Thyroid gland (tissue), 4 donors: ENCODE results near the gene DDB1. TPM values are rescaled to one million over a fixed set of nuclear protein-coding genes. Genes with fewer than 3 reads are reported as not detected.

Experiments used
- DNase-seq, 2 donors: peaks; one replicate each; pipeline ENCODE4 v3.0.0-alpha.2; 2019
- H3K27ac ChIP-seq, 3 donors: fragments of 200-600 bp; sonication (generic); 1 replicate in 2 of 3; 2 replicates in 1 of 3; pipeline ENCODE4 v1.5.1; 2016 to 2019; ENCODE audit warnings: mild to moderate bottlenecking in 1 of 3, moderate library complexity in 1 of 3
- H3K27me3 ChIP-seq: fragments of 200-600 bp; sonication (generic); one replicate; pipeline ENCODE4 v1.5.1; 2019
- H3K36me3 ChIP-seq, 2 donors: fragments of 200-600 bp; sonication (generic); one replicate each; pipeline ENCODE4 v1.5.1; 2016 to 2019
- H3K4me1 ChIP-seq, 2 donors: fragments of 200-600 bp; sonication (generic); one replicate each; pipeline ENCODE4 v1.5.1; 2017 to 2019
- H3K4me3 ChIP-seq, 3 donors: fragments of 200-600 bp; sonication (generic); replicated peaks in 1 of 3; 1 replicate in 2 of 3; 2 replicates in 1 of 3; pipeline ENCODE4 v1.5.1; 2016; ENCODE audit warnings: mild to moderate bottlenecking in 1 of 3
- H3K9me3 ChIP-seq: fragments of 200-600 bp; sonication (generic); one replicate; pipeline ENCODE4 v1.5.1; 2017
- CTCF ChIP-seq, 6 experiments: fragments of 200-600 bp in 3 of 6; fragments of 450-650 bp in 3 of 6; sonication (generic) in 3 of 6; IDR thresholded peaks; one replicate each; pipeline ENCODE4 v1.5.1; 2016 to 2019; ENCODE audit warnings: antibody characterized with exemption in 6 of 6, mild to moderate bottlenecking in 2 of 6, inconsistent platforms in 1 of 6, moderate library complexity in 1 of 6
- POLR2A ChIP-seq, 2 donors: fragments of 450-650 bp; IDR thresholded peaks; one replicate each; pipeline ENCODE4 v1.6.1; 2017; ENCODE audit warnings: antibody characterized with exemption in 2 of 2, mild to moderate bottlenecking in 2 of 2, moderate library complexity in 1 of 2
- WGBS, 2 donors: methylation state at CpG; one replicate each; pipeline ENCODE4 v1.1.5; 2017; 5-methylcytosine and 5-hydroxymethylcytosine counted together
- intact Hi-C: fragments of 100-400 bp; cut with DNase I; formaldehyde crosslinking; loops from one replicate; pipeline ENCODE4 v1.15.1; 2023
- total RNA-seq, 4 donors: library from RNA; depleted of rRNA; stranded (reverse); fragments of >200 nt; gene quantifications; one replicate each; pipeline ENCODE4 v1.2.3, GENCODE V29; 2016

DDB1 gene
- total RNA-seq, 4 donors from 2014 or later = 132 to 211 (median 182) TPM

- Histone ChIP-seq H3K27me3 (no peaks in the 10 kb centered on the region), H3K4me3 (no peak overlapping the region), H3K9me3 (no peaks in the 10 kb centered on the region), H3K36me3 (peaks cover 80 to 84% of the 10 kb centered on the region in 2 donors), H3K27ac (no peak overlapping the region), H3K4me1 (no peaks in the 10 kb centered on the region)
- intact Hi-C loops = no loop called here
- WGBS, 2 donors = 96 to 97% methylated on average over 9 of the region's 9 CpGs
- TF ChIP-seq CTCF (IDR thresholded peaks at IDR 0.05) = no peak
- TF ChIP-seq POLR2A (IDR thresholded peaks at IDR 0.05) = no peak
- DNase-seq = no peak
These were observed 29.2 kb downstream of the DDB1 start for GRCh38 chr11:61303725-61304124.

GRCh38 chr11:61302550-61302949 lies 30.4 kb downstream of the DDB1 start:
- Histone ChIP-seq H3K27ac (no peak overlapping the region), H3K4me3 (no peak overlapping the region), H3K9me3 (no peaks in the 10 kb centered on the region), H3K36me3 (peaks cover 72 to 77% of the 10 kb centered on the region in 2 donors), H3K4me1 (no peaks in the 10 kb centered on the region), H3K27me3 (no peaks in the 10 kb centered on the region)
- intact Hi-C loops = no loop called here
- DNase-seq = no peak
- TF ChIP-seq CTCF (IDR thresholded peaks at IDR 0.05) = no peak
- TF ChIP-seq POLR2A (IDR thresholded peaks at IDR 0.05) = no peak
- WGBS, 2 donors = 93 to 95% methylated on average over 13 of the region's 13 CpGs

- Histone ChIP-seq H3K4me3 (no peak overlapping the region), H3K27me3 (no peaks in the 10 kb centered on the region), H3K36me3 (peaks cover 44 to 58% of the 10 kb centered on the region in 2 donors), H3K4me1 (peaks cover 8 to 20% of the 10 kb centered on the region in 2 donors), H3K27ac (no peak overlapping the region), H3K9me3 (no peaks in the 10 kb centered on the region)
- intact Hi-C loops = no loop called here
- TF ChIP-seq CTCF (IDR thresholded peaks at IDR 0.05) = no peak
- TF ChIP-seq POLR2A (IDR thresholded peaks at IDR 0.05) = no peak
- no peak for DNase-seq
- 91 to 95% methylated on average over 4 of the region's 4 CpGs for WGBS, 2 donors
These were observed 34.2 kb downstream of the DDB1 start for GRCh38 chr11:61298663-61299244.

GRCh38 chr11:61297746-61298145 lies 35.2 kb downstream of the DDB1 start:
- 53 to 57% methylated on average over 5 of the region's 5 CpGs for WGBS, 2 donors
- Histone ChIP-seq H3K9me3 (no peaks in the 10 kb centered on the region), H3K27ac (no peak overlapping the region), H3K4me1 (peaks cover 8 to 25% of the 10 kb centered on the region in 2 donors), H3K4me3 (no peak overlapping the region), H3K36me3 (peaks cover 34 to 48% of the 10 kb centered on the region in 2 donors), H3K27me3 (no peaks in the 10 kb centered on the region)
- TF ChIP-seq POLR2A (IDR thresholded peaks at IDR 0.05) (no peak), CTCF (IDR thresholded peaks at IDR 0.05) (no peak)
- no peak for DNase-seq
- intact Hi-C loops = no loop called here

- no peak overlapping the region for H3K27ac ChIP-seq
- H3K9me3 ChIP-seq = no peaks in the 10 kb centered on the region
- H3K4me1 ChIP-seq = peaks cover 8 to 25% of the 10 kb centered on the region in 2 donors
- intact Hi-C loops = no loop called here
- H3K36me3 ChIP-seq = peaks cover 30 to 44% of the 10 kb centered on the region in 2 donors
- DNase-seq = no peak
- TF ChIP-seq POLR2A (IDR thresholded peaks at IDR 0.05) (no peak), CTCF (IDR thresholded peaks at IDR 0.05) (no peak)
- H3K27me3 ChIP-seq = no peaks in the 10 kb centered on the region
- no peak overlapping the region for H3K4me3 ChIP-seq
- 50 to 71% methylated on average over 1 of the region's 1 CpG for WGBS, 2 donors
These were observed 35.6 kb downstream of the DDB1 start for GRCh38 chr11:61297341-61297740.
